Stimulated activated CD4-positive, alpha-beta T cell treated with anti-CD3 and anti-CD28 coated beads, Interleukin-2, amount 100 ng/mL, for 24 hours (primary cell): ENCODE measurements around the gene PAM16.

Experiments used
- DNase-seq, 2 donors: peaks; one replicate each; pipeline ENCODE4 v3.0.0-alpha.2; 2020

PAM16 gene

DNA sequence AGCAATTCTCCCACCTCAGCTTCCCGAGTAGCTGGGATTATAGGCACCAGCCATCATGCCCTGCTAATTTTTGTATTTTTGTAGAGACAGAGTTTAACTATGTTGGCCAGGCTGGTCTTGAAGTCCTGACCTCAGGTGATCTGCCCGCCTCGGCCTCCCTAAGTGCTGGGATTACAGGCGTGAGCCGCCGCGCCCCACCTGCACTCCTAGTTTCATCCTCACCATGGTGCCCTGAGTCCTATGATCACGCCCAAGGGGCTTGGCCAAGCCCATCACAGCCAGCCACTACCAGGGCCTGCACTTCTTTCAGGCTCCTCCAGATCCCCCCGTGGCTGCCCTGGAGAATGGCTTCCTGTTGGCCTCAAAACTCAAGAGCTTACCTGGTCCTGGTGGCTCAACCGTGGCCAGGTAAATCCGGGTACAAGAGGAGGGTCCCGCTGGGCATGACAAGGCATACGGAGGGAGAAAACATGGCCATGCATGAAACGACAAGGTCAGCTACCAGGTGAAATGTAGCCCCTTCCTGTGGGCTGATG lies 57.9 kb downstream of the PAM16 start:
- no peak for DNase-seq

- no peak for DNase-seq
Measured at GRCh38 chr16:4291699-4292098, 59.4 kb downstream of the PAM16 start.
